ENCODE results near the gene CMIP. TPM values are rescaled to one million over a fixed set of nuclear protein-coding genes. Genes with fewer than 3 reads are reported as not detected.

Gene CMIP
- total RNA-seq, 4 donors from 2014 or later, result 44.6 to 152 (median 76.5) TPM

- TF ChIP-seq POLR2A (IDR thresholded peaks at IDR 0.05) (no peak), CTCF (IDR thresholded peaks at IDR 0.05) (no peak)
- DNase-seq, result peak in 1 of 3 donors; percentile 55
Measured at GRCh38 chr16:81424771-81425170, 19.8 kb upstream of the CMIP start.

GRCh38 chr16:81427219-81427618 is 17.4 kb upstream of the CMIP start:
- Histone ChIP-seq H3K4me3 (no peak overlapping the region), H3K27ac (no peak overlapping the region), H3K4me1 (no peaks in the 10 kb centered on the region), H3K36me3 (no peaks in the 10 kb centered on the region), H3K27me3 (no peaks in the 10 kb centered on the region), H3K9me3 (no peaks in the 10 kb centered on the region)
- no peak for DNase-seq
- no peak for TF ChIP-seq CTCF (IDR thresholded peaks at IDR 0.05)
- no peak for TF ChIP-seq POLR2A (IDR thresholded peaks at IDR 0.05)

More at GRCh38 chr16:81424771-81425170, 19.8 kb upstream of the CMIP start:
- H3K36me3 ChIP-seq, result no peaks in the 10 kb centered on the region
- no peaks in the 10 kb centered on the region for H3K9me3 ChIP-seq
- H3K4me1 ChIP-seq, result no peaks in the 10 kb centered on the region
- H3K4me3 ChIP-seq, result no peak overlapping the region
- H3K27me3 ChIP-seq, result no peaks in the 10 kb centered on the region
- H3K27ac ChIP-seq, result no peak overlapping the region

GRCh38 chr16:81429045-81429521 is 15.5 kb upstream of the CMIP start:
- H3K27ac ChIP-seq, result no peak overlapping the region
- no peaks in the 10 kb centered on the region for H3K9me3 ChIP-seq
- TF ChIP-seq CTCF (IDR thresholded peaks at IDR 0.05) (peak in 5 of 6 experiments; percentile 24 to 60 (median 46)), POLR2A (IDR thresholded peaks at IDR 0.05) (no peak)
- no peaks in the 10 kb centered on the region for H3K4me1 ChIP-seq
- no peaks in the 10 kb centered on the region for H3K27me3 ChIP-seq
- no peaks in the 10 kb centered on the region for H3K36me3 ChIP-seq
- peak in 2 of 3 donors; percentile 43 to 69 for DNase-seq
- no peak overlapping the region for H3K4me3 ChIP-seq

GRCh38 chr16:81431554-81432353 is 12.9 kb upstream of the CMIP start:
- no peaks in the 10 kb centered on the region for H3K9me3 ChIP-seq
- no peaks in the 10 kb centered on the region for H3K36me3 ChIP-seq
- no peak overlapping the region for H3K4me3 ChIP-seq
- H3K27me3 ChIP-seq, result no peaks in the 10 kb centered on the region
- no peak for DNase-seq
- peak overlapping the region in 1 of 4 donors; percentile 43 for H3K27ac ChIP-seq
- TF ChIP-seq POLR2A (IDR thresholded peaks at IDR 0.05), result no peak
- no peak for TF ChIP-seq CTCF (IDR thresholded peaks at IDR 0.05)
- H3K4me1 ChIP-seq, result no peaks in the 10 kb centered on the region

GRCh38 chr16:81432937-81433557 is 11.6 kb upstream of the CMIP start:
- DNase-seq, result no peak
- Histone ChIP-seq H3K4me3 (no peak overlapping the region), H3K36me3 (no peaks in the 10 kb centered on the region), H3K27ac (peak overlapping the region in 1 of 4 donors; percentile 38), H3K9me3 (no peaks in the 10 kb centered on the region), H3K27me3 (no peaks in the 10 kb centered on the region), H3K4me1 (no peaks in the 10 kb centered on the region)
- TF ChIP-seq POLR2A (IDR thresholded peaks at IDR 0.05) (no peak), CTCF (IDR thresholded peaks at IDR 0.05) (no peak)

Data from Peyer's patch (tissue), 4 donors.